HG03565 (cell line): Measurements from ENCODE around the gene KNSTRN.

Experiments
- ATAC-seq: cut with Tn5 transposase; IDR thresholded peaks from one replicate; pipeline ENCODE4 v1.9.1; 2021; ENCODE audit warnings: mild to moderate bottlenecking, moderate library complexity; ENCODE audit not compliant: unreplicated experiment

KNSTRN gene

DNA sequence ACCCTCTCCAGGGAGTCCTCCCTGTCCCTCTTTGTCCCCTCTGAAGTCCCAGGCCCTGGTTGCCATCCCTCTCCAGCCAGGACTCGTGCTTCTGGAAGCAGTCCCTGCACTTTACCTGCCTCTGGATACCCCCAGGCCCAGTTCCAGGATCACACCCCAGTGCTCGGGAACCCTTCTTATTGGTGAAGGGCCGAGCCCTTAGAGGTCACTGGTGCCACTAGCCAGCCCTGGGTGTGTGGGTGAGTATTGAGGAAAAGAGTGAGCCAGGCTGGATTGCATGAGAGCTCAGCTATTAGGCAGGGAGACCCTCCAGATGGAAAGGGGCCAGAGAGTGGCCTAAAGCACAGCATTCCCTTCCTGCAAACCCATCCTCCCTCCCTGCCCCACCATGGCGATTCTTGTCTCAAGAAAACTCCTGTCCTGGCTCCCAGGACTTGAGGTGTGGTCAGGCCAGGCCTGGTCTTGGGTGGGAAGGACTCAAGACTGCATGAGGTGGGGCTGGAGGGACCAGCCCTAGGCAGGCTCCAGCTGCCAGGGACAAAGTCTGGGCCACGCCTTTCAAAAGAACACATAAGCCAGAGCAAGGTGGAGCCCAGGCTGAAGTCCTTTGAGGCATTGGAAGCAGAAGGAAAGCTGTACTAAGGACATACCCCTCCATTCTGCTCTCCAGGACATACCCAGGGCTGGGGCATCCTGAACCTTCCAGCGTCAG lies 36.5 kb upstream of the KNSTRN start:
- no peak for ATAC-seq

DNA sequence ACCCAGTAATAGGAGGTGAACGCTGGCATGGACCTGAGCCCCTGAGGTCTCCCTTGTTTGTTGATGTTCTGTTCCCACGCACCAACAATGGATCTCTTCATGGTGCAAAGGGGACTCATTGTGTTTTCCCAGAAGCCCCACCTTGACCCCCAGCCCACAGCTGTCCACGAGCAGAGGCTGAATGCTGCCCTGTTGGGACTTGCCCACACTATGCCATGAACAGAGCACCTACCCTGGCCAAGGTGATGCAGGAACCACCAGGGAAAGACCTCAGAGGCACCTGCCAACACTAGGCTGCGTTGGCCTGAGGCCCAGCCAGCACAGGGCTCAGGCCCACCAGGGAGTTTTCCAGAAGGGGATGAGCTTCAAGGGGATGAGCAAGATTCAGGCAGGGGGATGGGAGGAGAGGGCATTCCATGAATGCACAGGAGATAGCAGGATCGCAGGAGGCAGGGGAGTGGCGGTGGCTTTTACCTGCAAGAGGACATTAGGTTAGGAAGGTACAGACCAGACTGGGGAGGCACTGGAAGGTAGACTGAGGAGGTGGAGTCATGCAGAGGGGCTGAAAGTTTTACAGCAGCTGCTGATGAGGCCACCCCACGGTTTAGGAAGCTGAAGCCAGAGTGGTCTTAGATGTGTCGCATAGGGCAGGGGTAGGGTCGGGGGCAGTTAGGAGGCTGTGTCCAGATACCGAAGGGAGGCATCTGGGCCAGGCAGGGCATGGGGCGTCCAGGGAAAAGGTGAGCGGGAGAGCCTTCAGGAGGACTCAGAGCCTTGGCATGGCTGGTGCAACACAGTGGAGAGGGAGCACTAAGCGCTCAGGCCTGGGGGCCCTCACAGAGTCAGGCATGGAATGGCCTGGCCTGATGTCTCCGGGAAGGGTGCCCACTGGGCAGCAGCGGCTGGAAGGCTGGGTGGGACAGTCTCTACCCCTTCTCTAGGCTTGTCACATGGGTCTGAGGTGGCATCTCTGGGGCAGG lies 35.7 kb upstream of the KNSTRN start:
- no peak for ATAC-seq

- ATAC-seq, result no peak
Measured at GRCh38 chr15:40347559-40348473, 34.7 kb upstream of the KNSTRN start.

DNA sequence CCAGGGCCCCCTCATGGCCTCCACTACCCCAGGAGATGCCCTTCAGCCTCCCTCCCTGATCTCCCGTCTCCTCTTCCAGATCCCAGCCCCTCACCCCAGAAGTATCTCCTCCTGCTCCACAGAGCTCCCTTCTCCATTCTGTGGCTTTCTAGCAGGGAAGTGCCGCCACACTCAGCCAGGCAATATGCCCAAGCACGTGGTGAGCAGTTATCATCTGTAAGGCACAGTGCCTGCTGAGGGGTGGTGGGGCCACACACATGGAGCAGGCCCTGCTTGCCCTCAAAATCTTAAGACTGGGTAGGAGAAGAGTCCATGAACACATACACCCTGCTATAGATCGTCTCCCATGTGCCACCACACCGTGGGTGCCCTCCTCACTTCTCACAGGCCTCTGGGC lies 34.0 kb upstream of the KNSTRN start:
- ATAC-seq, result no peak

GRCh38 chr15:40349163-40349562 lies 33.4 kb upstream of the KNSTRN start:
- ATAC-seq, result no peak

GRCh38 chr15:40352281-40352901 lies 30.1 kb upstream of the KNSTRN start:
- no peak for ATAC-seq

DNA sequence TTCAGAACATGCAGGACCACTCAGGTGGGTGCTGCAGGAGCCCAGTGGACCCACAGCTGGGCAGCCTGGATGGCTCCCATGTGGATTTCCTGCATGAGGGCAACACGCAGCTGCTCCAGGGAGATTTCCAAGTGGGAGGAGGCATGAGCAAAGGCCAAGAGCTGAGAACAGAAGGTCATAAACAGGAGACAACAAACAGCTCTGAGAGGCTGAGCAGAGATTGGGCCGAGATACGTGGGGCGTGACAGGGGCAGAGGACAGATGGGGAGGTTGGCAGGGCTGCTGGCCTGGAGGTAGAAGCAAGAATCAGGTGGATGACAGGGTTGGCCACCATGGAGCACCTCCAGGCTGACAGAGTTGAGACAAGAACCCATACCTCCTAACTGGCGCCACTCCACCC lies 28.8 kb upstream of the KNSTRN start:
- ATAC-seq, result no peak

GRCh38 chr15:40354408-40355171 lies 27.9 kb upstream of the KNSTRN start:
- no peak for ATAC-seq

DNA sequence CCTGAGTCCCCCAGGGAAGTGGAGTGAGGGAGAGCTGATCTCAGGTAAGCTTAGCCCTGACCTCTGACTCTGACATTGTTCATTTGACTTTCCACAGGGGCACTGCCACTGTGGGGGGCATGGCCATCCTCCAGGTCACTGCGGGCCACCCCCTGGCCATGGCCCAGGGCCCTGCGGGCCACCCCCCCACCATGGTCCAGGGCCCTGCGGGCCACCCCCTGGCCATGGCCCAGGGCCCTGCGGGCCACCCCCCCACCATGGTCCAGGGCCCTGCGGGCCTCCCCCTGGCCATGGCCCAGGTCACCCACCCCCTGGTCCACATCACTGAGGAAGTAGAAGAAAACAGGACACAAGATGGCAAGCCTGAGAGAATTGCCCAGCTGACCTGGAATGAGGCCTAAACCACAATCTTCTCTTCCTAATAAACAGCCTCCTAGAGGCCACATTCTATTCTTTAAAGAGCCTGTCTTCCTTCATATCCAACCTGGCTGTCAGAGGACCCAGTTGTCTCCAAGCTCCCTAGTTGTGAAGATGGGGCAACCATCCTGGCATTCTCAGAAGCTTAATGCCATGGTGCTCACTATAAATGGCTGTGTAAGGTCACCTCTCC lies 26.4 kb upstream of the KNSTRN start:
- no peak for ATAC-seq

- no peak for ATAC-seq
Measured at GRCh38 chr15:40357246-40357645, 25.3 kb upstream of the KNSTRN start.

GRCh38 chr15:40357723-40358470 lies 24.6 kb upstream of the KNSTRN start, which contains the start of gene DISP2:
DISP2 (plus strand) TSS chr15:40358219; CDS start chr15:40358322, 103 bp downstream.
- ATAC-seq, result peak; percentile 69

GRCh38 chr15:40358471-40359353 lies 23.8 kb upstream of the KNSTRN start:
- ATAC-seq, result no peak

GRCh38 chr15:40360015-40360414 lies 22.5 kb upstream of the KNSTRN start:
- ATAC-seq, result no peak

DNA sequence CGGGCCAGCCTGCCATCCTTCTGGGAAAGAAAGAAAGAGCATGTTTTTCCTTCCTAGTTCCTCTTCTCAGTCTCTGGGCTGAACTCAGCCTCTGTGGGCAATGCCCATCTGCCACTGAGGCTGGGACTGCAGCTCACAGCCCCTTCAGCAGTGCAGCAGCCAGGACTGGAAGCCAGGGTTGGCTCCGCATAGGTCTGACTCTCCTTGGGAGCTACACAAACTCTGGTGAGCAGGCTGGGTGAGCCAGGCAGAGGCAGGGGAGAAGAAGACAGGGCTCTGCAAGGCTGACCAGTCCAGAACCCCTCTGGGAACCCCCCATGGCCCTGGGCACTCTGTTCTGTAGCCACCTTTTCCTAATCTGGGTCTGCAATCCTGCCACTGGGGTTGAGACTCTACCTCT lies 20.9 kb upstream of the KNSTRN start:
- no peak for ATAC-seq

DNA sequence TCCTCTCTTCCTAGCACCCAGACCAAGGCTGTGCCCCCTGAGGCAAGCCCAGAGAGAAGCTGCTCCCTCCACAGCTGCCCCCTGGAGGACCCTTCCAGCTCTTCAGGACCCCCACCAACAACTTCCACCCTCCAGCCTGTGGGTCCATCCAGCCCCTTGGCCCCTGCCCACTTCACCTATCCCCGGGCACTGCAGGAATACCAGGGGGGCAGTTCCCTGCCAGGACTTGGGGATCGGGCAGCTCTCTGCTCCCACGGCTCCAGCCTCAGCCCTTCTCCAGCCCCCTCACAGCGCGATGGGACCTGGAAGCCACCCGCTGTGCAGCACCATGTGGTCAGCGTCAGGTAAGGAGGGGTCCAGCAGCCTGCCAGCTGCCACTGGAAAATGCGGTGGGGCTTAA lies 18.9 kb upstream of the KNSTRN start:
- no peak for ATAC-seq

DNA sequence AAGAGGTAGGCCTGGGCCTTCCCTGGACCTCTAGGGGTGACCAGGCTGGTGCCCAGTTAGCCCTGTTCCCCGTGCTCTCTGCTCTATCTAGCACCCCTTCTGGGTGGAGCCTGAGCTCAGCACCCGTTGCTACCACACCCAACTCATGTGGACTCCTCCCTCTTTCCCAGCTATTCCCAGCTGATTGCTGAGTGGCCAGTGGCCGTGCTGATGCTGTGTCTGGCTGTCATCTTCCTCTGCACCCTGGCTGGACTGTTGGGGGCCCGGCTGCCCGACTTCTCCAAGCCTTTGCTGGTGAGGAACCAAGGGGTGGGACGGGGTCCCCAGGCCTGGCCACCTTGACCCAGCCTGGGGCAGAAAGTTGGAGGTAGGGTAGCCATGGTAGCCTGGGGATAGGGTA lies 18.3 kb upstream of the KNSTRN start:
- ATAC-seq, result no peak

DNA sequence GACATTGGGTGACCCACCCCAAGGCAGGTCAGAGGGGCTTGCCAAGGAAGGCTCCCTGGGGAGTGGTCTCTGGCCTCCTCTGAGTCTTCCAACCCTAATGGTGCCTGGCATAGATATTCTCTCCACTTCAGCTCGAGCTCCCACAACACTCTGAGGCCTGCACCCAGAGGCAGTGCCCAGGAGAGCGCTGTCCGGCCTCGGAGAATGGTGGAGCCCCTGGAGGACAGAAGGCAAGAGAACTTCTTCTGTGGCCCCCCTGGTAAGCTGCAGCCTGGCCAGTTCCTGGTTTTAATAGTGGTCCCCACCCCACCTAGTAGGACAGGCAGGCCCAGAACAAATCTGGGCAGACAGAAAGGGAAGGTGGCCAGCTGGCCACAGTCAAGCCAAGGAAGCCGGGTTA lies 17.5 kb upstream of the KNSTRN start:
- ATAC-seq, result no peak
